Activated T-helper 1 cell treated with anti-CD3 and anti-CD28 coated beads, Interleukin-12 subunit alpha, Interleukin-12 subunit beta, Interleukin-2, Interleukin-4 antibody, amounts not matched to agents 30 ng/mL and 10 ng/mL and 1 ng/mL, durations not matched to agents 14 hours and 24 hours and 36 hours (primary cell): Measurements from ENCODE around the gene CLK2. TPM values are rescaled to one million over a fixed set of nuclear protein-coding genes. Genes with fewer than 3 reads are reported as not detected.
"Not testable (repeated sequence)": the region's sequence is repeated elsewhere in the genome, so short reads cannot be mapped to it uniquely, and the experiment has no call there.

ENCODE experiments used
- DNase-seq: peaks from one replicate; pipeline ENCODE4 v3.0.0; 2021; ENCODE audit warnings: low spot score
- H3K27ac Mint-ChIP-seq: one replicate; pipeline ENCODE4 v1.8.0; 2021; ENCODE audit warnings: mild to moderate bottlenecking, mixed read lengths
- H3K27me3 Mint-ChIP-seq: one replicate; pipeline ENCODE4 v1.8.0; 2022; ENCODE audit warnings: mild to moderate bottlenecking, moderate library complexity, mixed read lengths; ENCODE audit not compliant: insufficient read depth
- H3K36me3 Mint-ChIP-seq: one replicate; pipeline ENCODE4 v1.8.0; 2021; ENCODE audit warnings: low read depth, mixed read lengths
- H3K4me1 Mint-ChIP-seq: one replicate; pipeline ENCODE4 v1.8.0; 2021; ENCODE audit warnings: low read depth, mixed read lengths
- H3K4me3 Mint-ChIP-seq: one replicate; pipeline ENCODE4 v1.8.0; 2021; ENCODE audit warnings: mild to moderate bottlenecking, moderate library complexity, mixed read lengths
- H3K9me3 Mint-ChIP-seq: one replicate; pipeline ENCODE4 v1.8.0; 2021; ENCODE audit warnings: mixed read lengths
- intact Hi-C: fragments of 100-400 bp; cut with micrococcal nuclease; formaldehyde crosslinking; loops from one replicate; pipeline ENCODE4 v1.15.1; 2024
- total RNA-seq: library from RNA; stranded (reverse); gene quantifications from 2 replicates; pipeline ENCODE4 v1.2.3, GENCODE V29; 2022

CLK2 gene
- total RNA-seq, 1 donor from 2014 or later = 87.0 TPM

DNA sequence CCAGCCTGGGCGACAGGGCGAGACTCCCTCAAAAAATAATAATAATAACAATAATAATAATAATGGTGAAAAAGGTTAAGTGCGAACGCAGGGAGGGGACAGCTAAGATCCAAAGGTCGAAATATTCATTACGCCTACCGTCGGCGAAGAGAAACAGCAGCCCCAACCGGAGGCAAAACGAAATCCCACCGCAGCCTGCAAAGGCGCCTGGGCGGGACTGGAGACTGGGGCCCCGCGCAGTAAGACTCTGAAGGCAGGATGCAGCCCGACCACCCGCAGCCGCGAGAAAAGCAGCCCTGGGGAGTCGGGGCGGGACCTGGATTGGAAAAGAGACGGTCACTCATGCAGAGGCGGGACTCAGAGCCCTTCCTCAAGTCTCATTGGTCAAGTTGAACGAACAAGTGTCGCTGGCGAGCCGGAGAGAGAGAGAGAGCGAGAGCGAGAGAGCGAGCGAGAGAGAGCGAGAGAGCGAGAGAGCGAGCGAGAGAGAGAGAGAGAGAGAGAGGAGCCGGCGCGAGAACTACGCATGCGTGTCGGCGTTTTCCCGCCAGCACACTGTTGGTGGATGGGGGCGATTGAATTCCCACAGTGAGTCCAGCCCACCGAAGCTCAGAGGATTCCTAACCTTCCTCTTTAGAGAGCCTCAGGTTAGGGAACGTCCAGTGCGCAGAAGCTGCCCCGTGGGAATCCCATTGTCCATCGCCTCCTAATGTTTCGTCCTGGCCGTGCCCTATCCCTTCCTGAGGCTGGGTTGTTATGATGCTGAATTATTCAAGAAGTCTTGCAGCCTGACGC, 28.7 kb downstream of the CLK2 start:
- Mint-ChIP-seq H3K36me3 (peaks cover 16% of the 10 kb centered on the region), H3K27me3 (peaks cover 2% of the 10 kb centered on the region), H3K27ac (peak overlapping the region; percentile 100), H3K4me1 (peaks cover 50% of the 10 kb centered on the region), H3K4me3 (peak overlapping the region; percentile 86), H3K9me3 (no peaks in the 10 kb centered on the region)
- intact Hi-C loops = loop anchor here (1.0 to 5.0 kb wide), 4 partner anchors 11 to 79 kb away; partner anchors contain the start of genes ENTREP3 and HCN3
- DNase-seq = peak; percentile 95

- Mint-ChIP-seq H3K36me3 (peaks cover 19% of the 10 kb centered on the region), H3K4me1 (peaks cover 50% of the 10 kb centered on the region), H3K27ac (peak overlapping the region; percentile 30), H3K27me3 (peaks cover 2% of the 10 kb centered on the region), H3K4me3 (peak overlapping the region; percentile 86), H3K9me3 (no peaks in the 10 kb centered on the region)
- no peak for DNase-seq
- intact Hi-C loops = loop anchor here (5.0 kb wide), 1 partner anchor 34 kb away; the partner anchor contains the start of gene HCN3
Measured at GRCh38 chr1:155242805-155243358, 30.4 kb downstream of the CLK2 start.

DNA sequence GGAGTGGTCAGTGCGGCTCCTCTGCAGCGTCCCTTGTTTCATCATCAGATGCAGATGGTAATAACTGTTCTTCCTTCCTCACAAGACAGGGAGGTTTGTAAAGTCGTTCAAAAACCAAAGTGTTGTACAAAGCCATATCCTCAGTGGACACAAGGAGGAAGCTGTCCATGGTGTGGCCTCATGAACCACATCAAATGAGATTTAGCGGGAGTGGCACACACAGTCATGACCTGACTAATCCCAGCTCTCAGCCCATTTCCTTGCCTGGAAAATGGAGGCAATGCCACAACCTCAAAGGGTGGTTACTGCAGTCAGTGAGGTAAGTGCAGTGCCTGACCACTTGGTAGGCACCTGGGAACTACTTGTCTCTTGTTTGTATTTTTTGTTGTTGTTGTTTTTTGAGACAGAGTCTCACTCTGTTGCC, 31.5 kb downstream of the CLK2 start:
- Mint-ChIP-seq H3K36me3 (peaks cover 19% of the 10 kb centered on the region), H3K4me3 (peak overlapping the region; percentile 84), H3K27ac (peak overlapping the region; percentile 71), H3K4me1 (peaks cover 50% of the 10 kb centered on the region), H3K9me3 (no peaks in the 10 kb centered on the region), H3K27me3 (peaks cover 2% of the 10 kb centered on the region)
- DNase-seq = no peak
- intact Hi-C loops = loop anchor here (1.0 to 5.0 kb wide), 3 partner anchors 15 to 35 kb away; partner anchors contain the start of genes HCN3 and THBS3

DNA sequence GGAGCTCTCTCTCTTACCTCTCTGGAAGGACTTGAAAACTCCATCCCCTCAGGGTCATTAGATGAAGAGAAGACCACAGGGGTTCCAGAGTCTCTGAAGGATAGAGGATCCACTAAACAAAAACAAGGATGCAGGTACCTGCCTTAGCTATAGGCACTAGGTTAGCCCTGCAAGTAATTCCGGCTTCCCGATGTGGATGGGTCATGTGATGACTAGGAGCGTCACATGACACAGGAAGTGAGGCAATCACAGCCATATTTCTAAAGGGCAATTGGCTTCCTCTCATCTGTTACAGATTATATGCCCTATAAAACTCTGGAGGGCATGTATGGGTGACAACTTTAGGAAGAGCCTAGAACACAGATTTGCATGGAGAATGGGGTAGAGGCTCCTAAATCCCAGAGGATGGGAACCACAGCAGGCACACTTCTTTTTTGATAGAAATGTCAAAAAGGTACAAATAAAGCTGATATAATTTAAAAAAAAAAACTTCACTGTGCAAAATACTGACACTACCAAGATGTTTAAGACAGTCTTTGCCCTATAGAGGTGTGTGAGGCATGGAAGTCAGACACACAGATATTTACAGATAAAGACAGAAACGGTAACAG, 32.1 kb downstream of the CLK2 start:
- Mint-ChIP-seq H3K27me3 (peaks cover 2% of the 10 kb centered on the region), H3K4me3 (peak overlapping the region; percentile 84), H3K9me3 (no peaks in the 10 kb centered on the region), H3K36me3 (peaks cover 20% of the 10 kb centered on the region), H3K27ac (peak overlapping the region; percentile 71), H3K4me1 (peaks cover 51% of the 10 kb centered on the region)
- intact Hi-C loops = loop anchor here (1.0 to 5.0 kb wide), 3 partner anchors 14 to 36 kb away; partner anchors contain the start of genes HCN3 and THBS3
- peak; percentile 68 for DNase-seq

DNA sequence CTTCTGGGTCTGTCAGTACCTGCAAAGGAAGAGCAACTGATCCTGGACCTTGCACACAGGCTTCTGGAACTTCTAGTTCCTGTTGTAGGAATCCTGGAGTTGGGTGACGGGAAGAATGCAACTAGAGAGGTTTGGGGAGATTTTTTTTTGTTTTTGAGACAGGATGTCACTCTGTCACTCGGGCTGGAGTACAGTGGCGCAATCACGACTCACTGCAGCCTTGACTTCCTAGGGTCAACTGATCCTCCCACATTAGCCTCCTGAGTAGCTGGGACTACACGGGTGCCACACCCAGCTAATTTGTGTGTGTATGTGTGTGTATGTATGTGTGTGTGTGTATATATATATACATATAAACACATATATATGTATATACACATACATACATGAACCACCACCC, 36.9 kb downstream of the CLK2 start:
- H3K27ac Mint-ChIP-seq = no peak overlapping the region
- H3K9me3 Mint-ChIP-seq = no peaks in the 10 kb centered on the region
- H3K36me3 Mint-ChIP-seq = peaks cover 20% of the 10 kb centered on the region
- intact Hi-C loops = no loop called here
- peaks cover 23% of the 10 kb centered on the region for H3K4me1 Mint-ChIP-seq
- no peak overlapping the region for H3K4me3 Mint-ChIP-seq
- H3K27me3 Mint-ChIP-seq = no peaks in the 10 kb centered on the region
- no peak for DNase-seq

DNA sequence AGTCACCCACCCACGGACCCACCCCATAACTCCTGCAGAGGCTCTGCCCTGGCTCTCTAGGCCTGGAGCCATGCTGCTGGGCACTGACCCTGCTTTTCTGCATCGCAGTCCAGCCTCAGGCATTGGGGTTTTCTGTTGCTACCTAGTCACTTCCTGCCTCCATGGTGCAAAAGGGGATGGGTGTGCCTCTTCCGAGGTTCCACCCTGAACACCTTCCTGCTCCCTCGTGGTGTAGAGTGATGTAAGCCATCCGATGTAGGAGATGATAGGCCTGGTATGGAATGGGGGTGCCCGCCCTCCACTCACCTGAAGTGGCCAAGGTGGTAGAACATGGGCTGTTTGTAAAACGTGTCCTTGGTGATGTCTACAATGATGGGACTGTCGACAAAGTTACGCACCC, 37.9 kb downstream of the CLK2 start:
- intact Hi-C loops, H3K27me3 Mint-ChIP-seq: not testable (repeated sequence)

GRCh38 chr1:155233502-155233901, 39.8 kb downstream of the CLK2 start:
- peaks cover 12% of the 10 kb centered on the region for H3K36me3 Mint-ChIP-seq
- H3K4me3 Mint-ChIP-seq, H3K27ac Mint-ChIP-seq, intact Hi-C loops, H3K9me3 Mint-ChIP-seq, DNase-seq, H3K27me3 Mint-ChIP-seq: not testable (repeated sequence)
- peaks cover 11% of the 10 kb centered on the region for H3K4me1 Mint-ChIP-seq

More for the DNA sequence above, 37.9 kb downstream of the CLK2 start:
- H3K27ac Mint-ChIP-seq = peak overlapping the region; percentile 51
- H3K4me1 Mint-ChIP-seq = peaks cover 12% of the 10 kb centered on the region
- H3K36me3 Mint-ChIP-seq = peaks cover 15% of the 10 kb centered on the region
- H3K4me3 Mint-ChIP-seq, DNase-seq, H3K9me3 Mint-ChIP-seq: not testable (repeated sequence)

GRCh38 chr1:155232001-155232978, 41.0 kb downstream of the CLK2 start:
- intact Hi-C loops, H3K27me3 Mint-ChIP-seq, H3K9me3 Mint-ChIP-seq, H3K4me3 Mint-ChIP-seq, H3K27ac Mint-ChIP-seq, DNase-seq: not testable (repeated sequence)
- H3K36me3 Mint-ChIP-seq = peaks cover 12% of the 10 kb centered on the region
- H3K4me1 Mint-ChIP-seq = peaks cover 16% of the 10 kb centered on the region

- intact Hi-C loops, DNase-seq, H3K9me3 Mint-ChIP-seq, H3K27me3 Mint-ChIP-seq, H3K4me3 Mint-ChIP-seq, H3K27ac Mint-ChIP-seq, H3K36me3 Mint-ChIP-seq: not testable (repeated sequence)
- H3K4me1 Mint-ChIP-seq = peaks cover 20% of the 10 kb centered on the region
Measured at GRCh38 chr1:155231302-155231701, 42.0 kb downstream of the CLK2 start.

GRCh38 chr1:155228096-155228427, 45.2 kb downstream of the CLK2 start:
- peaks cover 15% of the 10 kb centered on the region for H3K4me1 Mint-ChIP-seq
- peak overlapping the region; percentile 95 for H3K4me3 Mint-ChIP-seq
- H3K27me3 Mint-ChIP-seq = no peaks in the 10 kb centered on the region
- H3K27ac Mint-ChIP-seq = peak overlapping the region; percentile 92
- peaks cover 4% of the 10 kb centered on the region for H3K36me3 Mint-ChIP-seq
- no peak for DNase-seq
- H3K9me3 Mint-ChIP-seq = no peaks in the 10 kb centered on the region
- intact Hi-C loops = no loop called here

GRCh38 chr1:155227261-155228095, 45.8 kb downstream of the CLK2 start:
- H3K9me3 Mint-ChIP-seq = no peaks in the 10 kb centered on the region
- DNase-seq = peak; percentile 98
- peak overlapping the region; percentile 92 for H3K27ac Mint-ChIP-seq
- intact Hi-C loops = loop anchor here (1.0 to 2.0 kb wide), 6 partner anchors 14 to 87 kb away; partner anchors contain the start of genes CLK2, DPM3, KRTCAP2 and SCAMP3
- H3K4me1 Mint-ChIP-seq = peaks cover 15% of the 10 kb centered on the region
- H3K36me3 Mint-ChIP-seq = peaks cover 4% of the 10 kb centered on the region
- H3K27me3 Mint-ChIP-seq = no peaks in the 10 kb centered on the region
- peak overlapping the region; percentile 95 for H3K4me3 Mint-ChIP-seq
